T-helper 2 cell treated with Interferon-gamma antibody and Interleukin-4, amounts not matched to agents 100 ng/mL and 5 ng/mL, for 36 hours (primary cell): ENCODE measurements around the gene RNF223. TPM values are rescaled to one million over a fixed set of nuclear protein-coding genes. Genes with fewer than 3 reads are reported as not detected.

ENCODE experiments used
- total RNA-seq: library from RNA; stranded (reverse); gene quantifications from 2 replicates; pipeline ENCODE4 v1.2.3, GENCODE V29; 2022

The RNF223 gene
- total RNA-seq, 1 donor from 2014 or later = not detected

Other genes starting within 250 kb of the RNF223 start
- not detected in 2 replicates for gene SAMD11, start 150.4 kb downstream of the RNF223 start, total RNA-seq
- gene NOC2L, start 115.0 kb downstream of the RNF223 start, total RNA-seq = 87.0 and 90.7 TPM in 2 replicates
- 23.8 and 26.3 TPM in 2 replicates for gene KLHL17, start 113.7 kb downstream of the RNF223 start, total RNA-seq
- 1.6 and 2.2 TPM in 2 replicates for gene PLEKHN1, start 107.8 kb downstream of the RNF223 start, total RNA-seq
- gene PERM1, start 92.2 kb downstream of the RNF223 start, total RNA-seq = not detected in 2 replicates
- 0.18 TPM in 1 of 2 replicates, not detected in the other for gene HES4, start 74.2 kb downstream of the RNF223 start, total RNA-seq
- gene ISG15, start 60.8 kb downstream of the RNF223 start, total RNA-seq = 101 and 102 TPM in 2 replicates
- gene AGRN, start 54.2 kb downstream of the RNF223 start, total RNA-seq = 3.7 and 4.2 TPM in 2 replicates
- gene C1orf159, start 41.8 kb upstream of the RNF223 start, total RNA-seq = 16.3 and 16.8 TPM in 2 replicates
- gene TTLL10, start 99.6 kb upstream of the RNF223 start, total RNA-seq = 0.30 and 0.89 TPM in 2 replicates
- gene TNFRSF18, start 132.3 kb upstream of the RNF223 start, total RNA-seq = 26.8 and 29.8 TPM in 2 replicates
- 46.0 and 47.8 TPM in 2 replicates for gene TNFRSF4, start 139.8 kb upstream of the RNF223 start, total RNA-seq
- gene SDF4, start 157.7 kb upstream of the RNF223 start, total RNA-seq = 111 and 112 TPM in 2 replicates
- gene B3GALT6, start 157.9 kb upstream of the RNF223 start, total RNA-seq = 27.1 and 27.5 TPM in 2 replicates
- 2.9 and 3.2 TPM in 2 replicates for gene C1QTNF12, start 172.4 kb upstream of the RNF223 start, total RNA-seq
- 76.0 and 80.4 TPM in 2 replicates for gene UBE2J2, start 199.5 kb upstream of the RNF223 start, total RNA-seq
- 3.6 and 4.6 TPM in 2 replicates for gene SCNN1D, start 206.1 kb upstream of the RNF223 start, total RNA-seq
- gene ACAP3, start 233.6 kb upstream of the RNF223 start, total RNA-seq = 66.6 and 67.7 TPM in 2 replicates
- gene PUSL1, start 234.3 kb upstream of the RNF223 start, total RNA-seq = 22.3 and 23.1 TPM in 2 replicates